GM23338 (cell line): Measurements from ENCODE around the gene EXOC4.

Source experiments
- CREB1 ChIP-seq: fragments of 250-450 bp; sonication (Bioruptor Pico); IDR thresholded peaks from 2 replicates; pipeline ENCODE4 v1.5.0; 2020; ENCODE audit warnings: low read depth, mild to moderate bottlenecking, moderate library complexity
- ETS1 ChIP-seq: IDR thresholded peaks from 2 replicates; pipeline ENCODE4 v1.6.1; 2016; ENCODE audit warnings: antibody characterized with exemption
- EZH2 ChIP-seq: fragments of 200-600 bp; sonication (generic); IDR thresholded peaks from one replicate; pipeline ENCODE4 v1.8.0; 2017; ENCODE audit warnings: antibody characterized with exemption, mild to moderate bottlenecking, low read depth; ENCODE audit not compliant: unreplicated experiment
- EZH2phosphoT487 ChIP-seq: fragments of 200-600 bp; sonication (generic); IDR thresholded peaks from one replicate; pipeline ENCODE4 v1.8.1; 2018; ENCODE audit warnings: antibody characterized with exemption; ENCODE audit not compliant: unreplicated experiment
- JUNB ChIP-seq: IDR thresholded peaks from one replicate; pipeline ENCODE4 v1.6.1; 2016; ENCODE audit warnings: antibody characterized with exemption; ENCODE audit not compliant: unreplicated experiment
- POLR2AphosphoS5 ChIP-seq: IDR thresholded peaks from 2 replicates; pipeline ENCODE4 v1.6.1; 2016; ENCODE audit warnings: antibody characterized with exemption, low read depth
- REST ChIP-seq: IDR thresholded peaks from one replicate; pipeline ENCODE4 v1.6.1; 2018; ENCODE audit warnings: antibody characterized with exemption; ENCODE audit not compliant: unreplicated experiment
- ZNF114 ChIP-seq: fragments of 250-450 bp; sonication (Bioruptor Pico); IDR thresholded peaks from 2 replicates; pipeline ENCODE4 v1.5.0; 2020; ENCODE audit warnings: mild to moderate bottlenecking, moderate library complexity
- TF ChIP-seq, protein P1 (sequence below), 2 experiments: fragments of 200-600 bp in 1 of 2; sonication (generic) in 1 of 2; conservative IDR thresholded peaks; 2 replicates each; pipeline versions ENCODE4 v1.5.1 to v1.6.1; 2016 to 2017; ENCODE audit warnings: antibody characterized with exemption in 2 of 2, low read depth in 2 of 2, mild to moderate bottlenecking in 2 of 2, moderate library complexity in 1 of 2

GRCh38 chr7:133361806-133362205 lies 108.9 kb downstream of the EXOC4 start:
- TF ChIP-seq, protein P1, sequence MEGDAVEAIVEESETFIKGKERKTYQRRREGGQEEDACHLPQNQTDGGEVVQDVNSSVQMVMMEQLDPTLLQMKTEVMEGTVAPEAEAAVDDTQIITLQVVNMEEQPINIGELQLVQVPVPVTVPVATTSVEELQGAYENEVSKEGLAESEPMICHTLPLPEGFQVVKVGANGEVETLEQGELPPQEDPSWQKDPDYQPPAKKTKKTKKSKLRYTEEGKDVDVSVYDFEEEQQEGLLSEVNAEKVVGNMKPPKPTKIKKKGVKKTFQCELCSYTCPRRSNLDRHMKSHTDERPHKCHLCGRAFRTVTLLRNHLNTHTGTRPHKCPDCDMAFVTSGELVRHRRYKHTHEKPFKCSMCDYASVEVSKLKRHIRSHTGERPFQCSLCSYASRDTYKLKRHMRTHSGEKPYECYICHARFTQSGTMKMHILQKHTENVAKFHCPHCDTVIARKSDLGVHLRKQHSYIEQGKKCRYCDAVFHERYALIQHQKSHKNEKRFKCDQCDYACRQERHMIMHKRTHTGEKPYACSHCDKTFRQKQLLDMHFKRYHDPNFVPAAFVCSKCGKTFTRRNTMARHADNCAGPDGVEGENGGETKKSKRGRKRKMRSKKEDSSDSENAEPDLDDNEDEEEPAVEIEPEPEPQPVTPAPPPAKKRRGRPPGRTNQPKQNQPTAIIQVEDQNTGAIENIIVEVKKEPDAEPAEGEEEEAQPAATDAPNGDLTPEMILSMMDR (conservative IDR thresholded peaks at IDR 0.05; ENCODE audit: low read depth in 2 of 2), result no peak
- TF ChIP-seq ETS1 (no peak), POLR2AphosphoS5 (no peak), EZH2phosphoT487 (no peak), JUNB (no peak), ZNF114 (CRISPR knock-in tag) (no peak), CREB1 (no peak), EZH2 (no peak), REST (no peak)
